Measurements from ENCODE around the gene SNRNP200.

- TF ChIP-seq POLR2AphosphoS5 (IDR thresholded peaks at IDR 0.05; ENCODE audit: low read depth) (no peak), REST (IDR thresholded peaks at IDR 0.05; ENCODE audit: insufficient replicate concordance, low read depth) (no peak)
- TF ChIP-seq, protein P1, sequence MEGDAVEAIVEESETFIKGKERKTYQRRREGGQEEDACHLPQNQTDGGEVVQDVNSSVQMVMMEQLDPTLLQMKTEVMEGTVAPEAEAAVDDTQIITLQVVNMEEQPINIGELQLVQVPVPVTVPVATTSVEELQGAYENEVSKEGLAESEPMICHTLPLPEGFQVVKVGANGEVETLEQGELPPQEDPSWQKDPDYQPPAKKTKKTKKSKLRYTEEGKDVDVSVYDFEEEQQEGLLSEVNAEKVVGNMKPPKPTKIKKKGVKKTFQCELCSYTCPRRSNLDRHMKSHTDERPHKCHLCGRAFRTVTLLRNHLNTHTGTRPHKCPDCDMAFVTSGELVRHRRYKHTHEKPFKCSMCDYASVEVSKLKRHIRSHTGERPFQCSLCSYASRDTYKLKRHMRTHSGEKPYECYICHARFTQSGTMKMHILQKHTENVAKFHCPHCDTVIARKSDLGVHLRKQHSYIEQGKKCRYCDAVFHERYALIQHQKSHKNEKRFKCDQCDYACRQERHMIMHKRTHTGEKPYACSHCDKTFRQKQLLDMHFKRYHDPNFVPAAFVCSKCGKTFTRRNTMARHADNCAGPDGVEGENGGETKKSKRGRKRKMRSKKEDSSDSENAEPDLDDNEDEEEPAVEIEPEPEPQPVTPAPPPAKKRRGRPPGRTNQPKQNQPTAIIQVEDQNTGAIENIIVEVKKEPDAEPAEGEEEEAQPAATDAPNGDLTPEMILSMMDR (IDR thresholded peaks at IDR 0.05; ENCODE audit: insufficient read depth, low read length) = no peak
Measured at GRCh38 chr2:96233880-96234316, 71.4 kb downstream of the SNRNP200 start.

All from HL-60 (cell line).